NCI-H524 (cell line): ENCODE measurements around the gene BTBD19.

ENCODE experiments used
- DNase-seq, 2 experiments: peaks; one replicate each; lab custom pipeline; 2025; lab: John Stamatoyannopoulos, UW

Gene BTBD19

DNA sequence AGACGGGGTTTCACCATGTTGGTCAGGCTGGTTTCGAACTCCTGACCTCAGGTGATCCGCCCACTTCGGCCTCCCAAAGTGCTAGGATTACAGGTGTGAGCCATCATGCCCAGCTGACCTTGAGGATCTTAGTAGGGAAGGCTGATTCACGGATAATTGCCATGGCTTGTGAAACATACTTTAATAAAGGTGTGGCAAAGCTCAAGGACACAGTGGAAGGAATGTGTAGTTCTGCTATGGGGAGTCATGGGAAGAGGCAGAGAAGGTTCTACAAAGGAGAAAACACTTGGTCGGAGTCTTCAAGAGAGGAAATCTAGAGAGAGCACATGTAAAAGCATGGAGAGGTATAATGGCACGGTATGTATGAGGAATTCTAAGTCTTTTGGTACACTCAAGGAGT is 47.4 kb downstream of the BTBD19 start:
- DNase-seq = no peak

DNA sequence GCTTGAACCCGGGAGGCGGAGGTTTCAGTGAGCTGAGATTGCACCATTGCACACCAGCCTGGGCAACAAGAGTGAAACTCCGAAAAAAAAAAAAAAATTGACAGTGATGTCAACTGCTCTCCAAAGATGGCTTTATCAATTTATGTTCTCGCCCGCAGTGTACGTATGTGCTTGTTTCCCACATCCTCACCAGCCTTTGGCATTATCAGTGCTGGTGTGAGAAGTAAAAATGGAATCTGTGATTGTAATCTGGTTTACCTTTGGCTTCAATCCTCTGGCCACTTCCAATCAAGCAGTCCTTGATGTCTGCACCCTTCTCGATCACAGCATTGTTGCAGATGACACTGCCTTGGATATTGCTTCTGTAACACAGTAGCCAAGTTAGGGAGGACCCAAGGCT is 49.1 kb downstream of the BTBD19 start:
- DNase-seq = no peak

DNA sequence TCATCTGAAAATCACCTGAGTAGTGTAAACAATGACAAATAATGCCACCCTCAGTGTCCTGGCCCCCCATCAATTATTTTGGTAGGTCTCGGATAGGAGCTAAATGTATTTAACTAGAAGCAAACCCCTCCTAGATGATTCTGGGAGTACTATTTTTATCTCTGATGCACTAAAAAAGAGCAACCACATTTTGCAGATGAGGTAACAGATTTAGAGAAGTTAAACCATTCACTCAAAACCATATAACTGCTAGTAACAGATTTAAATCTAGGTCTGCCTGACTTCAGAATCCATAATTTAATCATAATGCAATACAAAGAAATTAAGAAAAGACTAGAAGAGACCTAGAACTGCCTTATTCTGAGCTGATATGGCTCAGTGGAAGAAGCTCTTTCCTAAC is 52.0 kb downstream of the BTBD19 start:
- no peak for DNase-seq

DNA sequence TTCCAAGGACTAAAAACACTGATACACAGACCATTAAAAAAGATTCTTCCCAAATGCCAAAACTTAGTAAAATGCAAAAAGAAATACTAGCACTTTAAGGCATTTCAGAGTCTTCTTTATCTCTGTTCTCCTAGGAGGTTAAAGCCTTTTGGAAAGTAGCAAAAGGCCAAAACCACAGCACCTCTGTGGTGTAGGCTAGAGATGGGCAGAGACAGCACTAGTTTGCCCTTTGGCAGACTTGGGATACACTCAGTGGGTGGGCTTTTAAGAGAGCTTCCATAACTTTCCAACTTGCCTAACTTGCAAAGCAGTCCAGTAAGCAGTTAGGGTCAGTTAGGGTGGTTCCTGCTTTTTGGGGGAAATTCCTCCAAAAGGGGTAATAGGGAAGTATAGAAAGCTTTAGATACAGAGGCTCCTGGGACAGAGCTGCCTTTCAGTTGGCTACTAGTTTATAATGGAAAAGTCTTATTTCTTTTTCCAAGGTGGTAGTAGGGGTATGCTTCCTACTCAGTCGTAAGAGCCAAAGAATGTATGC is 52.6 kb downstream of the BTBD19 start:
- DNase-seq = no peak

DNA sequence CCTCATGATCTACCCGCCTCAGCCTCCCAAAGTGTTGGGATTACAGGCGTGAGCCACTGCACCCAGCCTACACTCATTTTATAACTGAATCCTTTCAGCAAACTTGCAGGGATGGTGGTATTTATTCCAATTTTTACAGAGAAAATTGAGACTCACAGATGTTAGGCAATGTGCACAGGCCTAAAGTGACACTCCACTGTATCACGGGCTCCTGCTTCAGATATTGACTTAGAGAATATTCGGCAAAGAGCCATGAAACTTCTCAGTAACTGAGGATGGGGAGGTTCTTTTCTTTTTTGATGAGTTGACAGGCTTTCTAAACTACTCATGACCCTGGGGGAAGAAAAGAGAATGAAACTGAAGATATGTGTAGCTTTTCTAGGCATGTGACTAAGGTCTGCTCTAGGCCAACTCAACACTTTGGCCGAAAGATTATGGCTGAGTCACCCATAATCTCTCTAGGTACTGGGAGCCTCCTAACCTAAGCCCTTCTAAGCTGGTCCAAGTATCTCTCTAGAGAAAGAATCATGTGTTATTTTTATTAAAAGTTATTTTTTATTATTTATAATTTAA is 54.6 kb downstream of the BTBD19 start:
- no peak for DNase-seq
